Lower leg skin (tissue), 4 donors: ENCODE results near the gene TMEM43. TPM values are rescaled to one million over a fixed set of nuclear protein-coding genes. Genes with fewer than 3 reads are reported as not detected.
A peak's percentile ranks its signal among the peaks of the same experiment; 100 is the strongest.

ENCODE experiments used
- DNase-seq, 2 donors: peaks; one replicate each; pipeline ENCODE4 v3.0.0-alpha.2; 2019; ENCODE audit warnings: low spot score in 2 of 2
- H3K4me3 ChIP-seq: fragments of 200-600 bp; sonication (generic); 2 replicates; pipeline ENCODE4 v1.5.1; 2017; ENCODE audit warnings: mild to moderate bottlenecking, low read depth; ENCODE audit not compliant: poor library complexity, severe bottlenecking
- POLR2A ChIP-seq, 2 donors: fragments of 450-650 bp; IDR thresholded peaks; one replicate each; pipeline ENCODE4 v1.6.1; 2016 to 2017; ENCODE audit warnings: antibody characterized with exemption in 2 of 2, mild to moderate bottlenecking in 1 of 2, moderate library complexity in 1 of 2
- WGBS, 2 donors: methylation state at CpG; one replicate each; pipeline ENCODE4 v1.1.5; 2018; 5-methylcytosine and 5-hydroxymethylcytosine counted together
- intact Hi-C: fragments of 100-400 bp; cut with DNase I; formaldehyde crosslinking; loops from one replicate; pipeline ENCODE4 v1.15.0; 2023; ENCODE audit warnings: low total_unique reads
- total RNA-seq, 4 donors: library from RNA; depleted of rRNA; stranded (reverse); fragments of >200 nt; gene quantifications; one replicate each; pipeline ENCODE4 v1.1.0, GENCODE V29; 2016
- TF ChIP-seq, protein P1 (sequence below), 3 donors: fragments of 450-650 bp; IDR thresholded peaks; one replicate each; pipeline ENCODE4 v1.5.1; 2016; ENCODE audit warnings: antibody characterized with exemption in 3 of 3, mild to moderate bottlenecking in 3 of 3, moderate library complexity in 2 of 3

The TMEM43 gene
- total RNA-seq, 4 donors from 2014 or later: 184 to 225 (median 202) TPM

DNA sequence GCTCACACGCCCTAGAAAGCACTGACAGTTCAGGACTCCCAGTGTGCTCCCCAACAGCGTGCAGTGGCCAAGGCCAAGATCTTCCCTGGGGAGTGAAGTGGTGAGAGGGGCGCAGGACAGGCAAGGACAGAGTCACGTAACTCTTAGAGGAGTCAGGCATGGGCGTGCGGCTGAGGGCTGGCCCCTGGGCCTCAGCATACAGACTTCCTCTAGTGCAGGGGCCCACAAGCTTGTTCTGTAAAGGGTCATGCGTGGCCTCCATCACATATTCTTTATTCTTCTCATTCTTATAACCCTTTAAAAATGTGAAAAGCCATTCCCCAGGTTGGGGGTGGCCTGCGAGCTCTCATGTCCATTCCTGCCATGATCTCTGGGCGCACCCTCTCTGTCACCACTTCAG lies 25.2 kb downstream of the TMEM43 start:
- H3K4me3 ChIP-seq: no peak overlapping the region
- WGBS, 2 donors: 95 to 100% methylated on average over 9 of the region's 9 CpGs
- no peak for TF ChIP-seq POLR2A (IDR thresholded peaks at IDR 0.05)
- TF ChIP-seq, protein P1, sequence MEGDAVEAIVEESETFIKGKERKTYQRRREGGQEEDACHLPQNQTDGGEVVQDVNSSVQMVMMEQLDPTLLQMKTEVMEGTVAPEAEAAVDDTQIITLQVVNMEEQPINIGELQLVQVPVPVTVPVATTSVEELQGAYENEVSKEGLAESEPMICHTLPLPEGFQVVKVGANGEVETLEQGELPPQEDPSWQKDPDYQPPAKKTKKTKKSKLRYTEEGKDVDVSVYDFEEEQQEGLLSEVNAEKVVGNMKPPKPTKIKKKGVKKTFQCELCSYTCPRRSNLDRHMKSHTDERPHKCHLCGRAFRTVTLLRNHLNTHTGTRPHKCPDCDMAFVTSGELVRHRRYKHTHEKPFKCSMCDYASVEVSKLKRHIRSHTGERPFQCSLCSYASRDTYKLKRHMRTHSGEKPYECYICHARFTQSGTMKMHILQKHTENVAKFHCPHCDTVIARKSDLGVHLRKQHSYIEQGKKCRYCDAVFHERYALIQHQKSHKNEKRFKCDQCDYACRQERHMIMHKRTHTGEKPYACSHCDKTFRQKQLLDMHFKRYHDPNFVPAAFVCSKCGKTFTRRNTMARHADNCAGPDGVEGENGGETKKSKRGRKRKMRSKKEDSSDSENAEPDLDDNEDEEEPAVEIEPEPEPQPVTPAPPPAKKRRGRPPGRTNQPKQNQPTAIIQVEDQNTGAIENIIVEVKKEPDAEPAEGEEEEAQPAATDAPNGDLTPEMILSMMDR (IDR thresholded peaks at IDR 0.05): no peak
- intact Hi-C loops: no loop called here
- DNase-seq: no peak

DNA sequence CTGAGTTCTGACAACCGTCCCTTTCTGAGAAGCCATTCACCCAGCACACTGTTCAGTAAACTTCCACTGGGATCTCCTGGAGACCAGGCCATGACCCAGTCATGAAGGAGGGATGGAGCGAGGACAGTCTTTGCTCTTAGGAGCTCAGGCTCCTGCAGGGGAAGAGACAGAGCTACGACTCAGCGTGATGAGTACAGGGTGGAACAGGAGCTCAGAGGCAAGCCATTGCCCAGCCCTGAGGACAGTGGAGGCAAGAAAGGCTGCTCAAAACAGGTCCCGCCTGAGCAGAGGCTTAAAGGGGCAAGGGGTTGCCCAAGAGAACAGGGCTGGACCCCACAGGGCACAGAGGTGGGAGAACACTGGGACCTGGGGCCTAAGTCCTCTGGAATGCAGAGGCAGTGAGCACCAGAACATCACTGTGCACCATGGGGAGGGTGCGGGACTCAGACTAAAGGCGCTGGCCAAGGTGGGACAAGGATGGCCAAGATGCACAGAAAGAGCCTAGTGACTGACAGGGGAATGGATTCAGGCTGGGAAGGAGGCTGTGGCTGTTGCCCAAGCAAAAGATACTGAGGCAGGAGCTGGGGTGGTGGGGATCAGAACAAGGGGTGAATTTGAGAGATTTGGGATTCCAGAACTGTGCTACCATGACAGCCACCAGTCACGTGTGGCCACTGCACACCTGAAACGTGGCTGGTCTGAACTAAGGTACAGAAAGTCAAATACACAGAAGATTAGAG lies 25.8 kb downstream of the TMEM43 start:
- H3K4me3 ChIP-seq: no peak overlapping the region
- TF ChIP-seq POLR2A (IDR thresholded peaks at IDR 0.05): no peak
- TF ChIP-seq, protein P1 (IDR thresholded peaks at IDR 0.05): no peak
- 94 to 95% methylated on average over 9 of the region's 9 CpGs for WGBS, 2 donors
- intact Hi-C loops: no loop called here
- DNase-seq: peak in 1 of 2 donors; percentile 8

DNA sequence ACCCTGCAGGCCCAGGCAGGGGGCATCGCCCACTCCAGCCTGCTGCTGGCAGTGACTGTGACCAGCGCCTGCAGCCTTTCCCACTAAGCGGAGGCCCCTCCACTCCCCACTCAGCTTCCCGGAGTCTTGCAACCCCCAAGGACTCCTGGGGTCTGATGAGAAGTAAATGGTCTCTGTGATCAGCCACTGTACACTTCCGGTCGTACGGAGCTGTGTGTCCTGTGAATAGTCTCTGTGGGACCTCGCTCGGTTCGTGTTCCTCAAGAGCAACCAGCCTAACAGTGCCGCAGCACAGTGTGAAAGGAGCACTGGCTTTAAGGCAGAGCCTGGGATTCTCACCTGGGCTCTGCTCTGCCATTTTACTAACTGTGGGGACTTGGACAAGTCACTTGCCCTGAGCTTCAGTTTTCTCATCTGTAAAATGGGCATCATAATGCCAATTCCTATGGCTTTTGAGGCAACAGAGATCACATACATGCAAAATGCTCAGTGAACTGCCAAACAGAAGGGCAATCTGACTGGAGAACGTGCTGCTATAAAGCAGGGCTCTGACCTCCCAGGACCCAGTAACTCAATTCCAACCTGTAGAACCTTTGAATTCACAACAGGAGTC lies 26.7 kb downstream of the TMEM43 start:
- WGBS, 2 donors: 83 to 84% methylated on average over 11 to 12 of the region's 12 CpGs
- no peak for DNase-seq
- TF ChIP-seq, protein P1 (IDR thresholded peaks at IDR 0.05): no peak
- TF ChIP-seq POLR2A (IDR thresholded peaks at IDR 0.05): no peak
- H3K4me3 ChIP-seq: no peak overlapping the region
- intact Hi-C loops: no loop called here

DNA sequence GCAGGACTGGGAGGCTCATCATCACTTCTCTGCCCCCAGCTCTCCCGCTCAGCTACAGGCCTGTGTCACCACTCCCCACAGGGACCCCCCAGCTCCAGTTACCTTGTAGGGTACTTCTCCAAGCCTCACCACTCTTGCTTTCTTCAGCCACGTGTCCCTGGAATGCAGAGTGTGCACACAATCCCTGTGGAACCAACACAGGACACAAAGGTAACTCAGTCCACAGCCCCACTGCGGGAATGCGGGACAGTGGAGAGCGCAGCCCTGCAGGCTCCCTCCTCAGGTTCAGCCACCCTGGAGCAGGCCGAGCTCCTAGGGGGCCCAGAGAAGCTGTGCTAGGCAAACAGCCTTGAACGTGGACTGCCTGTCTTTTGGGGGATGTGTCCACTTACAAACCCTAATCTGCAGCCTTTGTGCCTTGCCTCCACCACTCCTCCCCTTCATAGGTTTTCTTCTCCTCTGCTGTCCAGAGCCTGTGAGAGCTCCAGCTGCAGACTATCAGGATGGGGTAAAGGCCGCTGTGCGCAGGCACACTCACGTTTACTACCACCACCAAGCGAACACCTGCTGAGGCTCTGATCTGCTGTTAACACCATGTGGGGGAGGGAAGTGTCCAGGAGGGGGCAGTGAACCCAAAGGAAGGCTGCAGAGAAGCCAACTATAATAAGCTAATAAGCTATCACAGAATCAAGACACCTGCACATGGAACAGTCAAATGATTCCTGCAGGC lies 27.5 kb downstream of the TMEM43 start:
- WGBS, 2 donors: 89 to 91% methylated on average over 11 of the region's 11 CpGs
- intact Hi-C loops: no loop called here
- DNase-seq: no peak
- TF ChIP-seq, protein P1 (IDR thresholded peaks at IDR 0.05): no peak
- TF ChIP-seq POLR2A (IDR thresholded peaks at IDR 0.05): no peak
- no peak overlapping the region for H3K4me3 ChIP-seq

DNA sequence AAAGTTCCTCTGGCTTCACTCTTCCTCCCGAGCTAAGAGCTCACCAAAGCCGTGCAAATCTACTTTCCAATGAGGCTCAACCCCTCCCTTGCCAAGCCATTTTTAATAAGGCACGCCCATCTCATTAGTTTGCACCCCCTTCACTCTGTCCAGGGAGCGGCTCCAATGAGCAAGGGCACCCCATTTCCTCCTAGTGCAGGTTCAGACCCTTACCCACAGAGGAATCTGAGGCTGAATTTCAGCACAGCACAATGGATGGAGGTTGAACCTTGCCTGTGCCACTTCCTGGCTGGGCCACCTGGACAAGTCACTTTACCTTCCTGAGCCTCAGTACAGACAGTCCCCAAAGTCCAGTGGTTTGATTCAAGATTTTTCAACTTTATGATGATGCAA lies 28.1 kb downstream of the TMEM43 start:
- H3K4me3 ChIP-seq: no peak overlapping the region
- intact Hi-C loops: no loop called here
- no peak for DNase-seq
- 60 to 68% methylated on average over 4 of the region's 4 CpGs for WGBS, 2 donors
- TF ChIP-seq, protein P1 (IDR thresholded peaks at IDR 0.05): no peak
- TF ChIP-seq POLR2A (IDR thresholded peaks at IDR 0.05): no peak
